Lung (tissue), 12 donors: ENCODE data around the gene THEM4. TPM values are rescaled to one million over a fixed set of nuclear protein-coding genes. Genes with fewer than 3 reads are reported as not detected.

Experiments
- ATAC-seq: fragments of 200-7000 bp; cut with Tn5 transposase; one replicate; pipeline ENCODE4 v1.9.1; 2020; ENCODE audit warnings: moderate number of reproducible peaks; ENCODE audit not compliant: insufficient read depth, low FRiP score
- DNase-seq, 3 donors: peaks; one replicate each; pipeline ENCODE4 v3.0.0-alpha.2; 2013 to 2017
- H3K27ac ChIP-seq, 2 donors: one replicate each; pipeline ENCODE4 v1.5.1; 2013; ENCODE audit warnings: mild to moderate bottlenecking in 2 of 2, moderate library complexity in 2 of 2, control low read depth in 1 of 2, inconsistent platforms in 1 of 2, low read depth in 1 of 2, low read length in 1 of 2
- H3K27me3 ChIP-seq, 3 donors: one replicate each; pipeline ENCODE4 v1.5.1; 2013; ENCODE audit warnings: low read length in 2 of 3; ENCODE audit not compliant: control insufficient read depth in 3 of 3, insufficient read depth in 3 of 3
- H3K36me3 ChIP-seq, 4 donors: one replicate each; pipeline ENCODE4 v1.5.1; 2013; ENCODE audit warnings: low read length in 4 of 4, mild to moderate bottlenecking in 1 of 4, moderate library complexity in 1 of 4; ENCODE audit not compliant: control insufficient read depth in 4 of 4, insufficient read depth in 4 of 4
- H3K4me1 ChIP-seq, 5 donors: one replicate each; pipeline ENCODE4 v1.5.1; 2013; ENCODE audit warnings: low read length in 5 of 5, mild to moderate bottlenecking in 2 of 5, moderate library complexity in 1 of 5; ENCODE audit not compliant: control insufficient read depth in 5 of 5, insufficient read depth in 5 of 5
- H3K4me3 ChIP-seq: one replicate; pipeline ENCODE4 v1.5.1; 2013; ENCODE audit warnings: mild to moderate bottlenecking, control low read depth, moderate library complexity
- H3K9ac ChIP-seq, 2 donors: one replicate each; pipeline ENCODE4 v1.5.1; 2013; ENCODE audit warnings: low read length in 2 of 2, control low read depth in 1 of 2; ENCODE audit not compliant: insufficient read depth in 1 of 2
- H3K9me3 ChIP-seq, 4 donors: one replicate each; pipeline ENCODE4 v1.5.1; 2013; ENCODE audit warnings: low read length in 3 of 4, mild to moderate bottlenecking in 1 of 4, moderate library complexity in 1 of 4; ENCODE audit not compliant: control insufficient read depth in 4 of 4, insufficient read depth in 3 of 4
- WGBS, 2 donors: extraction: QIAGEN DNeasy Blood & Tissue Kit; methylation state at CpG; one replicate each; pipeline ENCODE4 v1.1.7; 2013; 5-methylcytosine and 5-hydroxymethylcytosine counted together
- polyA plus RNA-seq, 2 donors: library from polyadenylated mRNA; stranded (reverse); fragments of 200-250 nt; gene quantifications; one replicate each; pipeline ENCODE4 v1.2.1, GENCODE V29; 2013
- total RNA-seq, 2 donors: library from RNA; depleted of rRNA in 1 of 2; stranded (reverse); fragments of >200 nt in 1 of 2; gene quantifications; one replicate each; pipeline ENCODE4 v1.2.1, GENCODE V29; 2014 to 2021
- TF ChIP-seq, protein P1 (sequence below): IDR thresholded peaks from 2 replicates; pipeline ENCODE4 v1.5.1; 2012; ENCODE audit warnings: mild to moderate bottlenecking; ENCODE audit errors: control extremely low read depth, extremely low read depth
- donor health status: control.
- donor health status: control.
- donor health status: Bipolar disorder and iron deficiency.
- donor health status: healthy.
- donor health status: DM: yes; HTN: yes; CAD: no.

The THEM4 gene
- total and polyA plus RNA-seq, 4 donors, result 10.3 to 15.7 (median 13.6) TPM

DNA sequence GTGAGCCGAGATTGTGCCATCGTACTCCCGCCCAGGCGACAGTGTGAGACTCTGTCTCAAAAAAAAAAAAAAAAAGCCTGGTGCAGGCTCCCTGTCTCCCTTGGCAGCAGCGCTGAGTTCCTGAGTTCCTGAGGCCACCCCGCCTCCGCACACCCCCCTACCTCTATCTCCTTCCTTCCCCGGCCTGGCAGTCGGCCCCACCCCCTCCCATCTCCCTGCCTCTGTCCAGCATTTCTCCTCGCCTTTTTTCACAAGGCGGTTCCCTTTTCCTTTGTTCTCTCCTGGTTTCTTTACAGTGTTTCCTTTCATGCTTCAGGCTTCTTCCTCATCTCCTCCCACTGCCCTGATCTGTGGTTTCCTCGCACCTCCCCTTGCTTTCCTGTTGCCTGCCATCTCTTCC, 80.4 kb downstream of the THEM4 start:
- H3K36me3 ChIP-seq, result no peaks in the 10 kb centered on the region
- no peak overlapping the region for H3K4me3 ChIP-seq
- H3K9me3 ChIP-seq, result no peaks in the 10 kb centered on the region
- DNase-seq, result peak; percentile 62 to 82 (median 67)
- ATAC-seq, result no peak
- peaks cover 0 to 27% (median 12%) of the 10 kb centered on the region in 5 donors for H3K4me1 ChIP-seq
- H3K9ac ChIP-seq, result no peak overlapping the region
- TF ChIP-seq, protein P1, sequence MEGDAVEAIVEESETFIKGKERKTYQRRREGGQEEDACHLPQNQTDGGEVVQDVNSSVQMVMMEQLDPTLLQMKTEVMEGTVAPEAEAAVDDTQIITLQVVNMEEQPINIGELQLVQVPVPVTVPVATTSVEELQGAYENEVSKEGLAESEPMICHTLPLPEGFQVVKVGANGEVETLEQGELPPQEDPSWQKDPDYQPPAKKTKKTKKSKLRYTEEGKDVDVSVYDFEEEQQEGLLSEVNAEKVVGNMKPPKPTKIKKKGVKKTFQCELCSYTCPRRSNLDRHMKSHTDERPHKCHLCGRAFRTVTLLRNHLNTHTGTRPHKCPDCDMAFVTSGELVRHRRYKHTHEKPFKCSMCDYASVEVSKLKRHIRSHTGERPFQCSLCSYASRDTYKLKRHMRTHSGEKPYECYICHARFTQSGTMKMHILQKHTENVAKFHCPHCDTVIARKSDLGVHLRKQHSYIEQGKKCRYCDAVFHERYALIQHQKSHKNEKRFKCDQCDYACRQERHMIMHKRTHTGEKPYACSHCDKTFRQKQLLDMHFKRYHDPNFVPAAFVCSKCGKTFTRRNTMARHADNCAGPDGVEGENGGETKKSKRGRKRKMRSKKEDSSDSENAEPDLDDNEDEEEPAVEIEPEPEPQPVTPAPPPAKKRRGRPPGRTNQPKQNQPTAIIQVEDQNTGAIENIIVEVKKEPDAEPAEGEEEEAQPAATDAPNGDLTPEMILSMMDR, result no peak
- no peaks in the 10 kb centered on the region for H3K27me3 ChIP-seq
- peak overlapping the region in 1 of 2 donors; percentile 1 for H3K27ac ChIP-seq
- WGBS, 2 donors, result 3 to 12% methylated on average over 10 to 12 of the region's 12 CpGs

DNA sequence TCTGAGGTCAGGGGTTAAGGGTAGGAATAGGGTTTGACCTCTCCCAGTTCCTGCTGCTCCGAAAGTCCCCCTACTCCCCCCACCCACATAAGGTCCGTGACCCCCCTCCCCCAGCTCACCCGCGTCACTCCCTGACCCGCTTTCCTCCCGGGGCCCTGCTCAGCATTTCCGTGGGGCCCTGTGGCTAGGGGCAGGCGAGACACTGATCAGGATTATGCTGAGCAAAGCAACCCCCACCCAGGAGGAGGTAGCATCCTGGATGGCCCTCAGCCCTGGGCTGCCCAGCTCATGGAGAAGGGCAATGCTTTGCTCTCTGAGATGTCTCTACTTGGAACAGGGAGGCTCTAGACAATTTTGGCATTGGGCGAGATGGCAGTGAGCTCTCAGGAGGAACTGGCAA, 81.5 kb downstream of the THEM4 start:
- Histone ChIP-seq H3K4me3 (no peak overlapping the region), H3K9ac (no peak overlapping the region), H3K36me3 (no peaks in the 10 kb centered on the region), H3K27me3 (no peaks in the 10 kb centered on the region), H3K4me1 (peaks cover 0 to 25% (median 12%) of the 10 kb centered on the region in 5 donors), H3K9me3 (no peaks in the 10 kb centered on the region), H3K27ac (no peak overlapping the region)
- DNase-seq (no peak), ATAC-seq (no peak)
- TF ChIP-seq, protein P1, result no peak
- WGBS, 2 donors, result 23 to 52% methylated on average over 9 of the region's 9 CpGs

DNA sequence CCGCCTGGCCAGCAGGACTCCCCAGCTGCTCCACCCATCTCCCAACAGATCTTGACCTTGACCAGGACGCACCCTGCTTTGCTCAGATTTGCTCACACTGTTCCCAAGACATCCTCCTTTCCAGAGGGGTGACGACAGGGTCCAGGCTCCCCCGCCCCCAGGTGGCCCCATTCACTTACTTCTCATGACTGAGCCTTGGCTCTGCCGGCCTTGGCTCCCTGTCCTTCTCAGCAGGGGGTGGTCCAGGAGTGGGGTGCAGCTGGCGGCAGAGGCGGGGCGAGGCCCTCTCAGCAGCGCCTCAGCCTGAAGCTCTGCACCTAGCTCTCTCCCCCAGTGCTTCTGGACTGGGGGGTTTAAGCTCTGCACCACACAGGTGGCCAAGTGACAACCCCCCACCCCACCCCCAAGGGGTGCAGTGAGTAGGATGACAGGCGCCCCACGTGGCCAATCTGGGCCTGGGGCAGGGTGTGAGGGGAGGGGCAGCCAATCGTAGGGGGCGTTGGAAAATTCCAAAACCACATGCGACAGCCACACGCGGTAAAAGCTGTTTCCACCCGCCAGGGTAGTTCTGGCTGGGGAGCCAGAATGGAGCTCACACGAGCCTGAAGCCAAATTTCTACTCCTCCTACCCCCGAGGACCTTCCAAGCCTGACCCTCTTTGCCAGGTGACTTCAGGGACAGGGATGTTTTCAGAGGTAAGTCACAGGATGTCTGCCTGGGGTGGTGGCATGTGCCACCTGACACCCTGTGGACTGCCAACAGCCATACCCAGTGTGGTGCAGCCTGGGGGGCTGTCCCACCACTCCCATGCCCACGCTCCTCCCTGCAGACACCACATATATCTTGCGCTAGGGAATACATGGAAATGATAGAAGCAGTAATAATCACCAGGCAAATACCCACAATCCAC, 83.3 kb downstream of the THEM4 start:
- ATAC-seq (no peak), DNase-seq (no peak)
- TF ChIP-seq, protein P1, result no peak
- Histone ChIP-seq H3K36me3 (no peaks in the 10 kb centered on the region), H3K9ac (no peak overlapping the region), H3K9me3 (no peaks in the 10 kb centered on the region), H3K4me1 (peaks cover 0 to 21% (median 5%) of the 10 kb centered on the region in 5 donors), H3K27ac (no peak overlapping the region), H3K27me3 (no peaks in the 10 kb centered on the region), H3K4me3 (no peak overlapping the region)
- 69 to 71% methylated on average over 19 to 21 of the region's 21 CpGs for WGBS, 2 donors
